GM19372 (cell line): Measurements from ENCODE around the gene UGT1A3.
"Not testable (repeated sequence)": the region's sequence is repeated elsewhere in the genome, so short reads cannot be mapped to it uniquely, and the experiment has no call there.

ENCODE experiments used
- ATAC-seq: cut with Tn5 transposase; IDR thresholded peaks from one replicate; pipeline ENCODE4 v1.9.1; 2021; ENCODE audit warnings: mild to moderate bottlenecking, low read depth, moderate library complexity; ENCODE audit not compliant: unreplicated experiment

The UGT1A3 gene

DNA sequence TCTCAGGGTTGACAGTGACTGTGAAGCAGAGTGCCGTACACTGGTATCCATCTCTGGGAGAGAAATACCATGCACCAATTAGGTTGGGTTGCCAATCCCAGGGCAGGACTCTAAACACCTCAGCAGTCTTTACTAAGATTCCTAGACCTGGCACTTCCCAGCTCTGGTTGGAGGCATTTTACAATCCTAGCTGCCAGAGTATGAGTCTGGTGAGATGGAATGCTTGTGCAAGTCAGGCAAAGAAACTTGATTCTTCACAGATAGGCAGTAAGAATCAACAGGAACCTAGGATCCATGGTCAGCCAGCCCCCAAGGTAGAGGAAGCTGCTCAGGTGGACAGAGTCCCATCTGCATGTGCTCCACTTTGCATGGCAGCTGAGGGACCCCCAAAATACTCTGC lies 22.1 kb upstream of the UGT1A3 start:
- no peak for ATAC-seq

DNA sequence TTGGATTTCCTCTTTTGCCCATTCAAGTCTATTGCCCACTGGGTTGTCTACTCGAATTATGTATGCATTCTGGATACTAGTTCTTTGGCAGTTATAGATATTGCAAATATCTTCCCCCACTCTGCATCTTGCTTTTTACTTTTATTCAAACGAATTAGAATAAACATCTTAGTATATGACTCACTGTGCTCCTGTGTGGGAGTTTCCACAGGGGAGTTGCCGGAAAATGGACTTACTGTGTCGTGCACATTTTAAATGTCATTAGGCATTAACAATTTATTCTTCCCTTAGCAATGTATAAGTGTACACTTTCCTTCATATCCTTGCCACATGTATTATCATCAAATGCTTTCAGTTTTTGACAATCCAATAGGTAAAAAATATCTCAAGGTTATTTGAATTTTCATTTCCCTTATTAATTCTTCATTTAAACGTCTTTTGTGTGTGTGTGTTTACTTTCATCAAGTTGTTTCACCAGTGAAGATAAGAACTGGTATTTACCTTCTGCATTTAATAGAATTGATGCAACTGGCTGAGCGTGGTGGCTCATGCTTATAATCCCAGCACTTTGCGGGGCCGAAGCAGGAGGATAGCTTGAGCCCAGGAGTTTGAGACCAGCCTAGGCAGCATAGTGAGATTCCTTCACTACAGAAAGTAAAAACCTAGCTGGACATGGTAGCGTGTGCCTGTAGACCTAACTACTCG lies 20.8 kb upstream of the UGT1A3 start:
- no peak for ATAC-seq

DNA sequence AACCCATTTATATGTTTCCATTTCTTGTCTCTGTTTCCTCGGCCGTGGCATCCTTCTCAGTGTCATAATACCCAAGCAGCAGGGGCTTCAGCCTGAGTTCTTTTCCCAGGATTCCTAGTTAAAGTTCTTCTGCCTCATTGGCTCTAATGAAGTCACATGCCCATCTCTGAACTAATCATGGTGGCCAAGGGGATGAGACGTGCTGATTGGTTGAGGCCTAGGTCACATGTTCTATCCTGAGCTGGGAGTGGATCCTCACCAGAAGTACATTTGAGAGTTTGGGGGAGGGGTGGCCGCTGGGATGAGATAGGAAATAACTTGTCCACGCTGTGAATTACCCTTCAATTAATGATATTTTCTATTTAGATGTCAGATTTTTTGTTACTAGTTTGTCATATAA lies 19.9 kb upstream of the UGT1A3 start:
- no peak for ATAC-seq

DNA sequence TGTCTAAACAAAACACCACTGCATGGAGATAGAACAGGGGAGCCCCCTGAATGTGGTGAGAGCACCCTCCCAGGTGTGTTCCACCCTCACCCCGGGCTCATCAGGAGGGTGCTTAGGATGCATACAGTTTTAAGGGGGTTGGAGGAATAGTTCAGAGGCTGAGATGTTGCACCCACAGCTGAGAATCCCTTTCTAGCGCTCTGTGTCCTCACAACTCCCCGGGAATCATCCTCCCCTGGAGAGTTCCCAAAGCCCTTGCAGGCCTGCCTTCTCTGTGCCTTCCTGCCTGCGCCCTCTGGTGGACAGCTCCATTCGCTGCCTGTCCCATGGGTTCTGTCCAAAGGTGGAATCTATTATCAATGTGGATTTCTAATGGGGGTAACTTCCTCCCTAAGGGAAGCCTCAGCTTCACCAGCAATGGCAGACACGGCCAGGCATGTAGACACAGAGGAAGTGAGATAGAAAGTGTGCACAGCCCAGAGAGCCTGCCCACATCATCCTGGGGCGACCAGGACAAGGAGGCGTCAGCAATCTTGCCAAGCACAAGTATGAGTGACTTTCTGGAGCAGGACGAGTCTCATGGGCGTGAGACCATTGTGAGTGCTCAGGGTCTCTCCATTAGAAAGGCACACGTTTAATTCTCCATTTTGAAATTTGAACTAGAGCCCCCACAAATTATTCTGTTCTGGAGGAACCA lies 17.4 kb upstream of the UGT1A3 start:
- no peak for ATAC-seq

DNA sequence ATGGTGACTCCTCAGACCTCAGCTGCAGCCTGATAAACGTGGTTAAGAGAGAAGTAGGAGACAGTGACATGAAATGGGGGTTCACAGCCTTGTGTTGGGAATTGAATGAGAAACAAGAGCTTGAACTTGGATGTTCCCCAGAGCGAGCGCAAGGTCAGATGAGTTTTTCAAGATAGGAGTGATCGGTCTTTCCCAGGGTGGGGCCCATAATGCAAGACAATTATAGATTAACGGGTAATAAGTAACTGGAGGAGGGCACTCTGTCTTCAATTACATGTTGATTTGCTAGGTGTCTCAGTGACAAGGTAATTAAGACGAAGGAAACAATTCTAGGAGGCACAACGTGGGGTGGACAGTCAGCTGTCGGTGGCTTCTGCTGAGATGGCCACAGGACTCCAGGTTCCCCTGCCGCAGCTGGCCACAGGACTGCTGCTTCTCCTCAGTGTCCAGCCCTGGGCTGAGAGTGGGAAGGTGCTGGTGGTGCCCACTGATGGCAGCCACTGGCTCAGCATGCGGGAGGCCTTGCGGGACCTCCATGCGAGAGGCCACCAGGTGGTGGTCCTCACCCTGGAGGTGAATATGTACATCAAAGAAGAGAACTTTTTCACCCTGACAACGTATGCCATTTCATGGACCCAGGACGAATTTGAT lies 16.1 kb upstream of the UGT1A3 start, which contains the start of gene UGT1A5:
UGT1A5 (plus strand) TSS at position 297 of the 651 bp plus-strand sequence; CDS start at position 382, 85 bp downstream.
- ATAC-seq = no peak

DNA sequence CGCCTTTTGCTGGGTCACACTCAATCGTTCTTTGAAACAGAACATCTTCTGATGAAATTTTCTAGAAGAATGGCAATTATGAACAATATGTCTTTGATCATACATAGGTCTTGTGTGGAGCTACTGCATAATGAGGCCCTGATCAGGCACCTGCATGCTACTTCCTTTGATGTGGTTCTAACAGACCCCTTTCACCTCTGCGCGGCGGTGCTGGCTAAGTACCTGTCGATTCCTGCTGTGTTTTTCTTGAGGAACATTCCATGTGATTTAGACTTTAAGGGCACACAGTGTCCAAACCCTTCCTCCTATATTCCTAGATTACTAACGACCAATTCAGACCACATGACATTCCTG lies 15.6 kb upstream of the UGT1A3 start:
- ATAC-seq = no peak

DNA sequence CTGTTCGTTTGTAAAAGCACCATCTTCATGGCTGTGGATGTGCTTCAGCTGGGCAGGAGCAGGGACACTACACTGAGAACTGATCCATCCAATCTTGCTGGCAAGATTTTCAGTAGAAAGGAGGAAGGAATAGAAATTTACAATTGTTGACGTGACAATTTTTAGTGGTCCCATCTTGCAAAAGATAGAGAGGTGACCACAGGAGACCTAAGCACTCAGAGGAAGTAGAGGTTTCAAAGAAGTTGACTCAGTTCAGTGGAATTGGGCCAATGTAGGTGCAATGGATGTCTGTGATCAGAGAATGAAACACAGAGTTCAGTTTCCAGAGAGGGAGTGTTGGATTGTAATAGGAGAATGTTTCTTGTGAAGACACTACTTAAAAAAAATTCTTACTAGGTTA lies 14.7 kb upstream of the UGT1A3 start:
- no peak for ATAC-seq

DNA sequence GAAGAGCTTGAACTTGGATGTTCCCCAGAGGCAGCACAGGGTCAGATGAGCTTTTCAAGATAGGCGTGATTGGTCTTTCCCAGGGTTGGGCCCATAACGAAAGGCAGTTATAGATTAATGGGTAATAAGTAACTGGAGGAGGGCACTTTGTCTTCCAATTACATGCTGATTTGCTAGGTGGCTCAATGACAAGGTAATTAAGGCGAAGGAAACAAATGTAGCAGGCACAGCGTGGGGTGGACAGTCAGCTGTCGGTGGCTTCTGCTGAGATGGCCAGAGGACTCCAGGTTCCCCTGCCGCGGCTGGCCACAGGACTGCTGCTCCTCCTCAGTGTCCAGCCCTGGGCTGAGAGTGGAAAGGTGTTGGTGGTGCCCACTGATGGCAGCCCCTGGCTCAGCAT lies 10.3 kb upstream of the UGT1A3 start, which contains the start of gene UGT1A4:
UGT1A4 (plus strand) TSS at position 185 of the 400 bp plus-strand sequence; CDS start at position 270, 85 bp downstream.
- no peak for ATAC-seq

DNA sequence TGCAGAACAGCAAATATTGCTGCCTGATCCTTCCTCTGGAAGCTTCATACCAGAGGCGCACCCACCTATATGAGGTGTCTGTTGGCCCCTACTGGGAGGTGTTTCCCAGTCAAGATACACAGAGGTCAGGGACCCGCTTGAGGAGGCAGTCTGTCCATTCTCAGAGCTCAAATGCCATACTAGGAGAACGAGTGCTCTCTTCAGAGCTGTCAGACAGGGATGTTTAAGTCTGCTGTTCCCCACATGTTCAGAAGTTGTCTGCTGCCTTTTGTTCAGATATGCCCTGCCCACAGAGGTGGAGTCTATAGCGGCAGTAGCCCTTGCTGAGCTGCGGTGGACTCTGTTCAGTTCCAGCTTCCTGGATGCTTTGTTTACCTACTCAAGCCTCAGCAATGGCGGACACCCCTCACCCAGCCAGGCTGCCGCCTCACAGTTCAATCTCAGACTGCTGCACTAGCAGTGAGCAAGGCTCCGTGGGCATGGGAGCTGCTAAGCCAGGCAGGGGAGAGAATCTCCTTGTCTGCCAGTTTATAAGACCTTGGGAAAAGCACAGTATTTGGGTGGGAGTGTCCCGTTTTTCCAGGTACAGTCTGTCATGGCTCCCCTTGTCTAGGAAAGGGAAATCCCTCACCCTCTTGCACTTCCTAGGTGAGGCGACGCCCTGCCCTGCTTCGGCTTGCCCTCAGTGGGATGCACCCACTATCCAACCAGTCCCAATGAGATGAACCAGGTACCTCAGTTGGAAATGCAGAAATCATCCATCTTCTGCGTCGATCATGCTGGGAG lies 8.2 kb downstream of the UGT1A3 start:
- not testable (repeated sequence) for ATAC-seq

DNA sequence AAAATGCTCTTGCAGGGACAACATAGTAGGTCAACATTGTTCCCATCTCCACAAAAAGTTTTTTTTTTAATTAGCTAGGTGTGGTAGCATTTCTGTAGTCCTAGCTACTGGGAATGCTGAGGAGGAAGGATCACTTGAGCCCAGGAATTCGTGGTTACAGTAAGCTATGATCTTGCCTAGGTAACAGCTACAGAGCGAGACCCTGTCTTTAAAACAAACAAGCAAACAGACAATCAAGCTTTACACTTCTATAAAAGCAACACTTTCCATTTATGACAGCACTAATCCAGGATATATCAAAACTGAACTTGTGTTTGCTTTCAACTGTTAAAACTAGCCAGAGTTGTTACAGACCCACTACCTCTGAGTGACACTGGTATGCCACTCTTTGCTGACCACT lies 12.0 kb downstream of the UGT1A3 start:
- no peak for ATAC-seq

DNA sequence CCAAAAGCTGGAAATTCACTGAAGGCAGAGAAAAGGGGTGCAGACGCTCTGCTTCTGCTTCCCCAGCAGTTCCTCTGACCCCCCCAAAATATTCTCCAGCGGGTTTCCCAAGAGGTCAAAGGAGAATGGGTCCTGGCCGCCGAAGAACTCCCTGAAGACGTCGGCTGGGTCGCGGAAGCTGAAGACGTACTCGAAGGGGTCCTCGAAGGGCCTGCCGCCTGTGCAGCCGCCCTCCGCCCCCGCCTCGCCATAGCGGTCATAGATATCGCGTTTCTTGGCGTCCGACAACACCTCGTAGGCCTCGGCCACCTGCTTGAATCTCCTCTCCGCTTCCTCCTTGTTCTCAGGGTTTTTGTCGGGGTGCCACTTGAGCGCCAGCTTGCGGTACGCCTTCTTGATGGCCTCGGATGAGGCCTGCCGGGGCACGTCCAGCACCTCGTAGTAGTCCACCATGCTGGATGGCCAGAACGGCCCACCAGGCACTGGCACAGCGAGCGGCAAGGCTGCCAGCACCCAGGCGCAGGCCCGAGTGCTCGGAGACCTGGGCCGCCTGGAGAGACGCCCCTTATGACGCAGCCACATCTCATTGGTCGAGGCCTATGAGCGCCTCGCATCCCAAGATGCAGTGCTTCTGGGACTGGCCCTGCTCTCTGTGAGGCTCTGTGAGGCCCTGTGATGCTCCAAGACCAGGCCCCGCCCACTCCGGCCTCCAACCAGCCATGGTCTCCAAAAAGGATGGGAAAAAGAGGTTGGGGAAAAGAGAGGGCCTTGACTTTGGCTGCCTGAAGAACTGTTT lies 14.8 kb downstream of the UGT1A3 start:
- ATAC-seq = no peak

DNA sequence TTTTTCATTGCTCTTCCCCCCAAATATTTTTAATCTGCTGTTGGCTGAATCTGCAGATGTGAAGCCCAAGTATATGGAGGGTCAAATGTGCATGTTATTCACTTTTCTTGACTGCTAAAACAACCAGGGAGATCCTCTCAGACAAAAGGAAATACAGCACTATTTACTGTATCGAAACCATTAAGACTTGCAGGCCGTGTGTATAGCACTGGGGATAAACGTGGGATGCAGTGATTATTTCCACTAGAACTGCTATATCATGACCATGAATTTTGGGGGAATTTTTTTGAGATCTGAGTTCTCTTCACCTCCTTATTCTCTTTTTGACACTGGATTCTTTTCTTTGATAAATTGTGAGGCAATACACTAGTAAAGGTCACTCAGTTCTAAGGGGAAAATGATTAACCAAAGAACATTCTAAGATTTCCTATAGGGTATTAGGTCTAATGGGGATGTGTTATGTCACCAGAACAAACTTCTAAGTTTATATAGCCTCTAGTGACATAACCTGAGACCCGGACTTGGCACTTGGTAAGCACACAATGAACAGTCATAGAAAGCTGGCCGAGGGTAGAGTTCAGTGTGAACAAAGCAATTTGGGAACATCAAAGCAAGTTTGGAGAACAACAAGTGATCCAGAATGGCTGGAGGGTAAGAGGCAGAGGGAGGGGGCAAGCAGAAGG lies 16.4 kb downstream of the UGT1A3 start:
- ATAC-seq = no peak

DNA sequence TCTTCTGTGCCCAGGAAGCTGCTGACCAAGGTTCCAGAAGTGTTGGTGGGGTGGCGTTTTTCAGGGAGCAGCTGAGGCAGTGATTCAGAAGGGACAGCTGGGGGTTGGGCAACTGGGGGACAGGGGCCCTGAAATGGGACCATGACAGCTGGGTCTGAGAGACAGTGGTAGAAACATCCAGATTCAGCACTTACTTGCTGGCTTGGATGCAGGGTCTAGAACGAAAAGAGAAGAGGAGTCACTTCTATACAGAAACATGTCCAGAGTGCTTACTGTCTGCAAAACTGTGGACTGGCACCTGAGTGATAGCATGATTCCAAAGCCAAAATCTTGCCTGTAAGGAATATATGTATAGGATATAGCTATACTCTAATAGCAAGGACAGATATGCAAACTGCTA lies 17.0 kb downstream of the UGT1A3 start:
- not testable (repeated sequence) for ATAC-seq

DNA sequence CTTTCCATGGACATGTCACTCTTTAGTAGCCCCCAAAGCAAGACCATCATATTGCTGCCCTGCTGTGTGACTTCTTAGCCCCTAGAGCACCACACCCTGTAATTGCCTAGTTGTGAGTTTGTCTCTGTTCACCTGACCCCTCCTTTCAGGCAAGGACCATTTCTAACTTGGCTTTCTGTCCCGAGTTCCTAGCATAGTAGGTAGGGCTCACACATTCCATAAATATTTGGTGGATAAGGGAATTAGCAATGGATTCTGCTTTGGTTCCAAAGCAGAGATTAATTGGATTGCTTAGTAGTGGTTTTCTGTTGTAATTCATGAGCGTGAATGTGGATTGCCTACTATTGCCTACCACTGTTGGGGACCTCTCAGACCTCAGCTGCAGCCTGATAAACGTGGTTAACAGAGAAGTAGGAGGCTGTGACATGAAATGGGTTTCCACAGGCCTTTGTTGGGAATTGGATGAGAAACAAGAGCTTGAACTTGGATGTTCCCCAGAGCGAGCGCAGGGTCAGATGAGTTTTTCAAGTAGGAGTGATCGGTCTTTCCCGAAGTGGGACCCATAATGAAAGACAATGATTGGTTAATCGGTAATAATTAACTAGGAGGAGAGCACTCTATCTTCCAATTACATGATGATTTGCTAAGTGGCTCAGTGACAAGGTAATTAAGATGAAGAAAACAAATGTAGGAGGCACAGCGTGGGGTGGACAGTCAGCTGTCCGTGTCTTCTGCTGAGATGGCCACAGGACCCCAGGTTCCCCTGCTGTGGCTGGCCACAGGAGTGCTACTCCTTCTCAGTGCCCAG lies 17.8 kb downstream of the UGT1A3 start:
- no peak for ATAC-seq

DNA sequence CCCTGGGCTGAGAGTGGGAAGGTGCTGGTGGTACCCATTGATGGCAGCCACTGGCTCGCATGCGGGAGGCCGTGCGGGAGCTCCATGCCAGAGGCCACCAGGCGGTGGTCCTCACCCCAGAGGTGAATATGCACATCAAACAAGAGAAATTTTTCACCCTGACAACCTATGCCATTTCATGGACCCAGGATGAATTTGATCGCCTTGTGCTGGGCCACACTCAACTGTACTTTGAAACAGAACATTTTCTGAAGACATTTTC lies 18.4 kb downstream of the UGT1A3 start:
- no peak for ATAC-seq

DNA sequence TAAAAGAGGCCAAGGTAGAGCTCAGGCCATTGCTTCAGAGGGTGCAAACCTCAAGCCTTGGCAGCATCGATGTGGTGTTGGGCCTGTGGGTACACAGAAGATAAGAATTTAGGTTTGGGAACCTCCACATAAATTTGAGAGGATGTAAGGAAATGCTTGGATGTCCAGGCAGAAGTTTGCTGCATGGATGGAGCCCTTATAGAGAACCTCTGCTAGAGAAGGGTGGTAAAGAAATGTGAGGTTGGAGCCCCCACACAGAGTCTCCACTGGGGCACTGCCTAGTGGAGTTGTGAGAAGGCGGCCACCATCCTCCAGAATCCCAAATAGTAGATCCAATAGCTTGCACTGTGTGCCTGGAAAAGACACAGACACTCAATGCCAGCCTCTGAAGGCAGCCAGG lies 21.8 kb downstream of the UGT1A3 start:
- ATAC-seq = not testable (repeated sequence)

DNA sequence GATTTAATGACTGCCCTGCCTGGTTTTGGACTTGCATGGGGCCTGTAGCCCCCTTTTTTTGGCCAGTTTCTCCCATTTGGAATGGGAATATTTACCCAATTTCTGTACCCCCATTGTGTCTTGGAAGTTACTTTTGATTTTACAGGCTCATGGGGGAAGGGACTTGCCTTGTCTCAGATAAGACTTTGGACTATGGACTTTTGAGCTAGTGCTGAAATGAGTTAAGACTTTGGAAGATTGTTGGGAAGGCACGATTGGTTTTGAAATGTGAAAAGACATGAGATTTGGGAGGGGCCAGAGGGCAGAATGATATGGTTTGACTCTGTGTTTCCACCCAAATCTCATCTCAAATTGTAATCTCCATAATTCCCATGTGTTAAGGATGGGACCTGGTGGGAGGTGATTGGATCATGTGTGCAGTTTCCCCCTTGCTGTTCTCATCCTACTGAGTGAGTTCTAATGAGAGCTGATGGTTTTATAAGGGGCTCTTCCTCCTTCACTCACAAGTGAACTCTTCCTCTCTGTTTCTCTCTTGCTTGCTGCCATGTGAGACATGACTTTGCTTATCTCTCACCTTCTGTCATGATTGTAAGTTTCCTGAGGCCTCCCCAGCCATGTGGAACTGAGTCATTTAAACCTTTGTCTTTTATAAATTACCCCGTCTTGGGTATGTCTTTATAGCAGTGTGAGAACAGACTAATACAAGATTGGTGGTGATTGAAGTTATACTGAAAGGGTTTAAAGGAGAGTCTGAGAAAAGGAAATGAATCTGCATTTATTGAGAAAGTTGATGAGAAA lies 22.6 kb downstream of the UGT1A3 start:
- ATAC-seq = not testable (repeated sequence)
